Measurements from ENCODE around the gene CASQ1. TPM values are rescaled to one million over a fixed set of nuclear protein-coding genes. Genes with fewer than 3 reads are reported as not detected.

CASQ1 gene
- total and polyA plus RNA-seq, 3 donors from 2014 or later: 3.4 to 10.2 (median 5.6) TPM

DNA sequence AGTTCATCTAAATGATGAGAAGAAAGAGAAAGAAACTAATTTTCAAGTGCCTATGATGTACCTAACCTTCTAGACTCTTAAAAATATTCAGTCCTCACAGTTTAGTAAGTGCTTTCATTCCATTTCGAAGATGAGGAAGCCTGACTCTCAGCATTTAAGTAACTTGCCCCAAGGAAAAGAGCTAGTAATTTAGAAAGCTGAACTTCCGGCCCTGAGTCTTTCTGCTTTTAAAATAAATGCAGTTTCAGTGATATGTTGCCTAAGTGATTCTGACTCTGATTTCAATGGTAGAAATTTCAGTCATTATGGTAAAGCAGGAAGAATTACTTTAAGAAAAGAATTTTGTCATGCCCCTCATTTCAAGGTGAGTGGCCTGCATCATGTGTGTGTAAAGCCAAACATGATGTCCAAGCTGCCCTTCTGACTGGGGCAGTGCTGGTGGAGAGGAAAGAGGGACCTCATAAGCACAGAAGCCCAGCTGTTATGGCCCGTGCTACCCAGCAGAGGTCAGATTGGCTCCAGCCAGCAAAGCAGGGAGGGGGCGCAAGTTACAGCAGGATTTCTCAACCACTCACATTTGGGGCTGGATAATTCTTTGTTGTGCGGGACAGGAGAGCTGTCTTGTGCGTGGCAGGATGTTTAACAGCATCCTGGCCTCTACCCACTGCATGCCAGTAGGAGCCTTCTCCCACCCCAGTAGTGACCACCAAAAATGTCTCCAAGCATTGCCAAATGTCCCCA lies 28.2 kb upstream of the CASQ1 start:
- H3K9me3 ChIP-seq: no peaks in the 10 kb centered on the region
- H3K27ac ChIP-seq: no peak overlapping the region
- H3K4me3 ChIP-seq: no peak overlapping the region
- intact Hi-C loops (cut with DNase I; ENCODE audit: low total_unique reads): no loop called here
- TF ChIP-seq, protein P1, sequence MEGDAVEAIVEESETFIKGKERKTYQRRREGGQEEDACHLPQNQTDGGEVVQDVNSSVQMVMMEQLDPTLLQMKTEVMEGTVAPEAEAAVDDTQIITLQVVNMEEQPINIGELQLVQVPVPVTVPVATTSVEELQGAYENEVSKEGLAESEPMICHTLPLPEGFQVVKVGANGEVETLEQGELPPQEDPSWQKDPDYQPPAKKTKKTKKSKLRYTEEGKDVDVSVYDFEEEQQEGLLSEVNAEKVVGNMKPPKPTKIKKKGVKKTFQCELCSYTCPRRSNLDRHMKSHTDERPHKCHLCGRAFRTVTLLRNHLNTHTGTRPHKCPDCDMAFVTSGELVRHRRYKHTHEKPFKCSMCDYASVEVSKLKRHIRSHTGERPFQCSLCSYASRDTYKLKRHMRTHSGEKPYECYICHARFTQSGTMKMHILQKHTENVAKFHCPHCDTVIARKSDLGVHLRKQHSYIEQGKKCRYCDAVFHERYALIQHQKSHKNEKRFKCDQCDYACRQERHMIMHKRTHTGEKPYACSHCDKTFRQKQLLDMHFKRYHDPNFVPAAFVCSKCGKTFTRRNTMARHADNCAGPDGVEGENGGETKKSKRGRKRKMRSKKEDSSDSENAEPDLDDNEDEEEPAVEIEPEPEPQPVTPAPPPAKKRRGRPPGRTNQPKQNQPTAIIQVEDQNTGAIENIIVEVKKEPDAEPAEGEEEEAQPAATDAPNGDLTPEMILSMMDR (IDR thresholded peaks at IDR 0.05): peak in 2 of 3 experiments; percentile 10 to 28
- TF ChIP-seq POLR2A (IDR thresholded peaks at IDR 0.05): no peak
- no peaks in the 10 kb centered on the region for H3K27me3 ChIP-seq
- DNase-seq: peak; percentile 49
- 67 to 81% methylated on average over 6 of the region's 6 CpGs for WGBS, 2 donors
- peaks cover 5% of the 10 kb centered on the region for H3K4me1 ChIP-seq
- no peaks in the 10 kb centered on the region for H3K36me3 ChIP-seq (ENCODE audit: low read depth, missing control alignments)

DNA sequence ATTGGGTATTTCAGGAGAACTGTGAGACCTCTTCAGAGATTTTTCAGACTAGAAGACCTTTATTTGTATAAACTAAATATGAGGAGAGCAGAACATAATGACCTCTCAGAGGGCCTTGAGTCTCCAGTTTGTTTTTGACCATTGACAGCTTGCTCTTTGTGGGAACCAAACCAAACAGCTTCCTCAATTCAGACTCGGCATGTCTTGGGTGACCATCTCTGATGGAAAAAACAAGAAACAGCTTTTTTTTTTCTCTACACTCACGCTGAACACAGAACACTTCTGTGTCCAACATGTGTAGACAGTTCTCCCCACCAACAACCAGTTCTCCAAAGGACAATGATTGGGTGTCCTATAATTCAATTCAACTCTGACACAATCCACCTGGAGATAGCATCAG lies 27.4 kb upstream of the CASQ1 start:
- no peak for TF ChIP-seq POLR2A (IDR thresholded peaks at IDR 0.05)
- TF ChIP-seq, protein P1 (IDR thresholded peaks at IDR 0.05): no peak
- no peak for DNase-seq
- Histone ChIP-seq H3K36me3 (ENCODE audit: low read depth, missing control alignments) (no peaks in the 10 kb centered on the region), H3K27me3 (no peaks in the 10 kb centered on the region), H3K9me3 (no peaks in the 10 kb centered on the region), H3K4me3 (no peak overlapping the region), H3K4me1 (peaks cover 5% of the 10 kb centered on the region), H3K27ac (no peak overlapping the region)
- 48 to 76% methylated on average over 2 of the region's 2 CpGs for WGBS, 2 donors
- intact Hi-C loops (cut with DNase I; ENCODE audit: low total_unique reads): no loop called here

DNA sequence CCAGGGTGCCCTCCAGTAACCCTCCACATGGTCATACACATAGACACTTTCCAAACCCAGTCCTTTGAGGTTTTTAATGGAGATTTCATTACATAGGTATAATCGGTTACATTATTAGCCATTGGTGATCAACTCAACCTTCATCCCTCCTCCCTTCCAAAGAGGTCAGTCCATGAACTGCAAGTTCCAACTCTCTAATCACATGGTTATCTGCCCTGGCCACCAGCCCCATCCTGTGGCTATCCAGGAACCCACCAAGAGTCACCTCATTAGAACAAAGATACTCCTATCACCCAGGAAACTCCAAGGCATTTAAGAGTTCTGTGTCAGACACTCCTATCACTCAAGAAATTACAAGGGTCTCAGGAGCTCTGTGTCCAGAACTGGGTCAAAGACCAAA lies 26.8 kb upstream of the CASQ1 start:
- Histone ChIP-seq H3K27me3 (no peaks in the 10 kb centered on the region), H3K9me3 (no peaks in the 10 kb centered on the region), H3K36me3 (ENCODE audit: low read depth, missing control alignments) (no peaks in the 10 kb centered on the region), H3K27ac (no peak overlapping the region), H3K4me3 (no peak overlapping the region), H3K4me1 (peaks cover 5% of the 10 kb centered on the region)
- no peak for DNase-seq
- TF ChIP-seq, protein P1 (IDR thresholded peaks at IDR 0.05): no peak
- no peak for TF ChIP-seq POLR2A (IDR thresholded peaks at IDR 0.05)
- 81 to 93% methylated on average over 1 of the region's 1 CpG for WGBS, 2 donors
- intact Hi-C loops (cut with DNase I; ENCODE audit: low total_unique reads): no loop called here

DNA sequence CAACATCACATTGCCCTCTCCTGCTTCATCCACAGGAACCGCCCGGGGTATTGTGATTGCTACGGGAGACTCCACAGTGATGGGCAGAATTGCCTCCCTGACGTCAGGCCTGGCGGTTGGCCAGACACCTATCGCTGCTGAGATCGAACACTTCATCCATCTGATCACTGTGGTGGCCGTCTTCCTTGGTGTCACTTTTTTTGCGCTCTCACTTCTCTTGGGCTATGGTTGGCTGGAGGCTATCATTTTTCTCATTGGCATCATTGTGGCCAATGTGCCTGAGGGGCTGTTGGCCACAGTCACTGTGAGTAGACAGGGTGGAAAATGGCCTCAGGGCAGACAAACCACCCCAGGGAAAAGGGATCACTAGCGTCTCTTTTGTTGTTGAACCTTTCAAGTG lies 26.3 kb upstream of the CASQ1 start:
- Histone ChIP-seq H3K27ac (no peak overlapping the region), H3K4me3 (no peak overlapping the region), H3K9me3 (no peaks in the 10 kb centered on the region), H3K27me3 (no peaks in the 10 kb centered on the region), H3K4me1 (peaks cover 5% of the 10 kb centered on the region), H3K36me3 (ENCODE audit: low read depth, missing control alignments) (no peaks in the 10 kb centered on the region)
- 89 to 90% methylated on average over 10 of the region's 10 CpGs for WGBS, 2 donors
- TF ChIP-seq, protein P1 (IDR thresholded peaks at IDR 0.05): no peak
- no peak for TF ChIP-seq POLR2A (IDR thresholded peaks at IDR 0.05)
- intact Hi-C loops (cut with DNase I; ENCODE audit: low total_unique reads): no loop called here
- no peak for DNase-seq
